Measurements from ENCODE around the gene EPHB2. TPM values are rescaled to one million over a fixed set of nuclear protein-coding genes. Genes with fewer than 3 reads are reported as not detected.

EPHB2 gene
- total and polyA plus RNA-seq, 2 of the 13 experiments (the other 11 are each of a cell fraction or from before 2014, with no cell fraction given): 0.03 to 0.11 TPM

- TF ChIP-seq ZNF598 (CRISPR knock-in tag; IDR thresholded peaks at IDR 0.05; ENCODE audit: borderline replicate concordance) (no peak), STAT6 (CRISPR knock-in tag; IDR thresholded peaks at IDR 0.05; ENCODE audit: borderline replicate concordance) (no peak), MEIS1 (CRISPR knock-in tag; IDR thresholded peaks at IDR 0.05; ENCODE audit: borderline replicate concordance) (no peak), MAFG (CRISPR knock-in tag; IDR thresholded peaks at IDR 0.05) (no peak), ZKSCAN5 (CRISPR knock-in tag; IDR thresholded peaks at IDR 0.05) (no peak), CC2D1A (CRISPR knock-in tag; IDR thresholded peaks at IDR 0.05) (no peak), GZF1 (CRISPR knock-in tag; IDR thresholded peaks at IDR 0.05) (no peak), SIN3B (IDR thresholded peaks at IDR 0.05; ENCODE audit: low read length) (no peak), ZNF577 (CRISPR knock-in tag; IDR thresholded peaks at IDR 0.05; ENCODE audit: borderline replicate concordance, low read depth) (no peak), ZNF546 (CRISPR knock-in tag; conservative IDR thresholded peaks at IDR 0.05) (no peak), ZNF749 (CRISPR knock-in tag; IDR thresholded peaks at IDR 0.05; ENCODE audit: borderline replicate concordance) (no peak)
Observed at GRCh38 chr1:22910986-22911651, 200.5 kb downstream of the EPHB2 start (continued).

- Histone ChIP-seq H3K9ac (ENCODE audit: insufficient read depth, low read depth, low read length) (no peak overlapping the region), H3K27me3 (ENCODE audit: control insufficient read depth in 1 of 2, insufficient read depth in 2 of 2, low read length in 2 of 2) (peaks cover 2 to 23% of the 10 kb centered on the region in 2 experiments; a peak in 3 of 5 replicates), H3K36me3 (replicated peaks in 1 of 2; ENCODE audit: control insufficient read depth in 1 of 2, insufficient read depth in 2 of 2, low read length in 2 of 2) (no peaks in the 10 kb centered on the region), H4K20me1 (ENCODE audit: insufficient read depth, low read length) (no peaks in the 10 kb centered on the region), H3K9me3 (ENCODE audit: low read length) (no peaks in the 10 kb centered on the region), H3K79me2 (ENCODE audit: insufficient read depth, low read length) (no peaks in the 10 kb centered on the region), H3K4me1 (ENCODE audit: insufficient read depth, low read length) (no peaks in the 10 kb centered on the region), H3K4me2 (ENCODE audit: low read depth, low read length) (no peak overlapping the region), H3K4me3 (replicated peaks in 1 of 3; ENCODE audit: insufficient read depth in 1 of 3, low read depth in 2 of 3, low read length in 3 of 3) (no peak overlapping the region), H2AFZ (ENCODE audit: low read length) (no peak overlapping the region), H3K27ac (ENCODE audit: extremely low read length, insufficient read depth, low read length) (no peak overlapping the region)
- in situ Hi-C loops (cut with HindIII; ENCODE audit: extremely low pct_ligation_motif_present, low pct_unique_long_range_greater_than_20kb): no loop called here
- ChIA-PET CTCF (ENCODE audit: low intra/inter-chr PET ratio, low total read pairs) (no interaction called here), POLR2A (no interaction called here)
- intact Hi-C loops (cut with micrococcal nuclease; ENCODE audit: unreplicated experiment): no loop called here
- ATAC-seq (no peak), FAIRE-seq (no peak), DNase-seq (ENCODE audit: low spot score) (no peak)
- BruUV-seq (replicated peaks): no TSS peak
- WGBS (ENCODE audit: low lambda C conversion rate): 73% methylated on average over 15 of the region's 16 CpGs
- TF ChIP-seq AFF4 (CRISPR knock-in tag; IDR thresholded peaks at IDR 0.05) (no peak), ZFYVE20 (CRISPR knock-in tag; IDR thresholded peaks at IDR 0.05; ENCODE audit: borderline replicate concordance, low read depth) (no peak), HOXA7 (CRISPR knock-in tag; IDR thresholded peaks at IDR 0.05) (no peak), NFE2 (CRISPR knock-in tag; IDR thresholded peaks at IDR 0.05) (no peak), ZNF558 (CRISPR knock-in tag; IDR thresholded peaks at IDR 0.05; ENCODE audit: borderline replicate concordance) (no peak), CBX2 (IDR thresholded peaks at IDR 0.05; ENCODE audit: low read depth, low read length) (no peak), CBX2 (CRISPR knock-in tag; IDR thresholded peaks at IDR 0.05; ENCODE audit: low read depth) (no peak), ZMYM2 (CRISPR knock-in tag; IDR thresholded peaks at IDR 0.05) (no peak)
Observed at GRCh38 chr1:22912311-22912710, 201.7 kb downstream of the EPHB2 start.

Measured in HepG2 (cell line).